GM12891 (cell line): ENCODE data around the gene OR10K1.

Experiments used
- POLR2A ChIP-seq: IDR thresholded peaks from 2 replicates; pipeline ENCODE4 v1.6.1; 2011; ENCODE audit warnings: low read depth, low read length, control low read depth
- POU2F2 ChIP-seq: IDR thresholded peaks from 2 replicates; pipeline ENCODE4 v1.6.1; 2011; ENCODE audit warnings: low read depth, mild to moderate bottlenecking, control low read depth, low read length, moderate library complexity

DNA sequence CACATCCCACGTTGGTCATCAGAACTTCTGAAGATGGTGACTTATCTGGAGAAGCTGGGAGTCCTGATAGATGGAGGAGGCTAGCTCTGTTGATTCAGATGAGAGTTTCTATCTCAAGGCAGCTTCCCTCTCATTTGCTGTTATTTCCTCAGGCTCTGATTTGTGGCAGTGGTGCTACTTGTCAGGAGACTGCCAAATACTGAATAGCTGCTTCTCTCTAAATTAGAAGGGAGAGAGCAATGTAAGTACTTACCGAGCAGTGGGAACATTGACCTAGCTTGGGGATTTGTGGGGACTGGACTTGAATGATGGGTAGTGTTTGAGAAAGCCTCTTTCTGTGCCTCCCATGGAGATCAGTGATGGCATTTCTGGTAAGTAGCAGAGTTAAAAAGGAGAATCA, at the start of gene OR10K1:
- TF ChIP-seq POU2F2 (no peak), POLR2A (no peak)
